ENCODE results near the gene CUX1.
"Not testable (repeated sequence)": the region's sequence is repeated elsewhere in the genome, so short reads cannot be mapped to it uniquely, and the experiment has no call there.

CUX1 gene

GRCh38 chr7:101963693-101964092 is 146.3 kb downstream of the CUX1 start:
- DNase-seq: no peak

- no peak for DNase-seq
Observed at GRCh38 chr7:101964680-101965452, 147.4 kb downstream of the CUX1 start.

- no peak for DNase-seq
Observed at GRCh38 chr7:101968720-101969466, 151.5 kb downstream of the CUX1 start.

GRCh38 chr7:101969997-101970585 is 152.7 kb downstream of the CUX1 start:
- no peak for DNase-seq

GRCh38 chr7:101970801-101971200 is 153.4 kb downstream of the CUX1 start:
- DNase-seq: no peak

GRCh38 chr7:101971457-101971856 is 154.0 kb downstream of the CUX1 start:
- no peak for DNase-seq

GRCh38 chr7:101972627-101973026 is 155.2 kb downstream of the CUX1 start:
- no peak for DNase-seq

- no peak for DNase-seq
Observed at GRCh38 chr7:101973130-101973529, 155.7 kb downstream of the CUX1 start.

- DNase-seq: no peak
Observed at GRCh38 chr7:101974393-101974792, 157.0 kb downstream of the CUX1 start.

GRCh38 chr7:101975046-101975445 is 157.6 kb downstream of the CUX1 start:
- no peak for DNase-seq

- DNase-seq: peak; percentile 51 to 67
Observed at GRCh38 chr7:101976411-101976810, 159.0 kb downstream of the CUX1 start.

GRCh38 chr7:101977249-101977648 is 159.8 kb downstream of the CUX1 start:
- no peak for DNase-seq

GRCh38 chr7:101978683-101979082 is 161.3 kb downstream of the CUX1 start:
- no peak for DNase-seq

- DNase-seq: no peak
Observed at GRCh38 chr7:101983147-101983811, 165.9 kb downstream of the CUX1 start.

- no peak for DNase-seq
Observed at GRCh38 chr7:101984133-101984879, 166.9 kb downstream of the CUX1 start.

GRCh38 chr7:101985057-101985902 is 167.9 kb downstream of the CUX1 start:
- DNase-seq: no peak

GRCh38 chr7:101985903-101986734 is 168.7 kb downstream of the CUX1 start:
- no peak for DNase-seq

- DNase-seq: no peak
Observed at GRCh38 chr7:101987494-101987893, 170.1 kb downstream of the CUX1 start.

- DNase-seq: not testable (repeated sequence)
Observed at GRCh38 chr7:101988060-101988459, 170.6 kb downstream of the CUX1 start.

- DNase-seq: no peak
Observed at GRCh38 chr7:101988513-101988912, 171.1 kb downstream of the CUX1 start.

GRCh38 chr7:101989101-101989500 is 171.7 kb downstream of the CUX1 start:
- no peak for DNase-seq
